Measurements from ENCODE around the gene DNAH10. TPM values are rescaled to one million over a fixed set of nuclear protein-coding genes. Genes with fewer than 3 reads are reported as not detected.

DNAH10 gene
- polyA plus RNA-seq, 6 donors from 2014 or later = 0.03 to 0.33 (median 0.17) TPM; not detected in 1

GRCh38 chr12:123816896-123817537 is 54.9 kb downstream of the DNAH10 start:
- H3K9me3 Mint-ChIP-seq = peaks cover 4 to 25% (median 14%) of the 10 kb centered on the region in 7 donors
- peaks cover 18% of the 10 kb centered on the region in 2 donors for H3K36me3 Mint-ChIP-seq
- ATAC-seq (ENCODE audit: low read depth in 2 of 2) (no peak), DNase-seq (no peak)
- H3K27me3 Mint-ChIP-seq = peaks cover 0 to 32% (median 8%) of the 10 kb centered on the region in 3 donors
- no peaks in the 10 kb centered on the region for H3K4me1 Mint-ChIP-seq
- H3K4me3 Mint-ChIP-seq = no peak overlapping the region
- no peak overlapping the region for H3K27ac Mint-ChIP-seq

- peak overlapping the region in 1 of 8 donors; percentile 21 for H3K4me3 Mint-ChIP-seq
- ATAC-seq (ENCODE audit: low read depth in 2 of 2) (no peak), DNase-seq (no peak)
- H3K27me3 Mint-ChIP-seq = peaks cover 0 to 36% (median 18%) of the 10 kb centered on the region in 3 donors
- H3K27ac Mint-ChIP-seq = no peak overlapping the region
- peaks cover 0 to 7% (median 0%) of the 10 kb centered on the region in 7 donors for H3K9me3 Mint-ChIP-seq
- H3K4me1 Mint-ChIP-seq = no peaks in the 10 kb centered on the region
- peaks cover 0 to under 1% of the 10 kb centered on the region in 2 donors for H3K36me3 Mint-ChIP-seq
Measured at GRCh38 chr12:123822804-123823203, 60.7 kb downstream of the DNAH10 start.

GRCh38 chr12:123828120-123828519 is 66.0 kb downstream of the DNAH10 start:
- Mint-ChIP-seq H3K9me3 (peaks cover 0 to 3% (median 0%) of the 10 kb centered on the region in 7 donors), H3K4me3 (no peak overlapping the region), H3K36me3 (peaks cover 0 to 3% of the 10 kb centered on the region in 2 donors), H3K27me3 (peaks cover 0 to 21% (median 5%) of the 10 kb centered on the region in 3 donors), H3K27ac (no peak overlapping the region), H3K4me1 (no peaks in the 10 kb centered on the region)
- ATAC-seq (ENCODE audit: low read depth in 2 of 2) (no peak), DNase-seq (no peak)

- peaks cover 8 to 10% of the 10 kb centered on the region in 2 donors for H3K36me3 Mint-ChIP-seq
- H3K4me3 Mint-ChIP-seq = no peak overlapping the region
- DNase-seq = no peak
- H3K9me3 Mint-ChIP-seq = peaks cover 3 to 12% (median 6%) of the 10 kb centered on the region in 7 donors
- H3K27me3 Mint-ChIP-seq = peaks cover 0 to 13% (median 2%) of the 10 kb centered on the region in 3 donors
- ATAC-seq (ENCODE audit: low read depth in 2 of 2) = no peak
- H3K4me1 Mint-ChIP-seq = no peaks in the 10 kb centered on the region
- no peak overlapping the region for H3K27ac Mint-ChIP-seq
Measured at GRCh38 chr12:123828854-123829547, 66.9 kb downstream of the DNAH10 start.

GRCh38 chr12:123829561-123829960 is 67.5 kb downstream of the DNAH10 start:
- no peak overlapping the region for H3K4me3 Mint-ChIP-seq

GRCh38 chr12:123830675-123831074 is 68.6 kb downstream of the DNAH10 start:
- Mint-ChIP-seq H3K4me3 (no peak overlapping the region), H3K36me3 (peaks cover 16 to 21% of the 10 kb centered on the region in 2 donors), H3K27me3 (no peaks in the 10 kb centered on the region), H3K27ac (no peak overlapping the region), H3K4me1 (no peaks in the 10 kb centered on the region), H3K9me3 (peaks cover 8 to 28% (median 12%) of the 10 kb centered on the region in 7 donors)
- DNase-seq = no peak
- ATAC-seq (ENCODE audit: low read depth in 2 of 2) = no peak

More at GRCh38 chr12:123829561-123829960, 67.5 kb downstream of the DNAH10 start:
- H3K9me3 Mint-ChIP-seq = peaks cover 3 to 17% (median 8%) of the 10 kb centered on the region in 7 donors
- DNase-seq (no peak), ATAC-seq (ENCODE audit: low read depth in 2 of 2) (no peak)
- H3K4me1 Mint-ChIP-seq = no peaks in the 10 kb centered on the region
- H3K36me3 Mint-ChIP-seq = peaks cover 10 to 14% of the 10 kb centered on the region in 2 donors
- H3K27me3 Mint-ChIP-seq = peaks cover 0 to 8% (median 0%) of the 10 kb centered on the region in 3 donors
- H3K27ac Mint-ChIP-seq = no peak overlapping the region

- no peak for DNase-seq
- ATAC-seq (ENCODE audit: low read depth in 2 of 2) = no peak
- Mint-ChIP-seq H3K27me3 (no peaks in the 10 kb centered on the region), H3K27ac (no peak overlapping the region), H3K36me3 (peaks cover 16 to 21% of the 10 kb centered on the region in 2 donors), H3K9me3 (peaks cover 8 to 31% (median 12%) of the 10 kb centered on the region in 7 donors), H3K4me1 (no peaks in the 10 kb centered on the region), H3K4me3 (no peak overlapping the region)
Measured at GRCh38 chr12:123832052-123832451, 70.0 kb downstream of the DNAH10 start.

- H3K9me3 Mint-ChIP-seq = peaks cover 8 to 31% (median 12%) of the 10 kb centered on the region in 7 donors
- DNase-seq (no peak), ATAC-seq (ENCODE audit: low read depth in 2 of 2) (no peak)
- H3K27ac Mint-ChIP-seq = no peak overlapping the region
- H3K27me3 Mint-ChIP-seq = no peaks in the 10 kb centered on the region
- H3K36me3 Mint-ChIP-seq = peaks cover 16 to 21% of the 10 kb centered on the region in 2 donors
- H3K4me3 Mint-ChIP-seq = no peak overlapping the region
- H3K4me1 Mint-ChIP-seq = no peaks in the 10 kb centered on the region
Measured at GRCh38 chr12:123833830-123834229, 71.7 kb downstream of the DNAH10 start.

- H3K4me3 Mint-ChIP-seq = no peak overlapping the region
- H3K4me1 Mint-ChIP-seq = no peaks in the 10 kb centered on the region
- no peaks in the 10 kb centered on the region for H3K27me3 Mint-ChIP-seq
- DNase-seq = no peak
- H3K36me3 Mint-ChIP-seq = peaks cover 16 to 21% of the 10 kb centered on the region in 2 donors
- H3K9me3 Mint-ChIP-seq = peaks cover 8 to 31% (median 12%) of the 10 kb centered on the region in 7 donors
- H3K27ac Mint-ChIP-seq = no peak overlapping the region
- no peak for ATAC-seq (ENCODE audit: low read depth in 2 of 2)
Measured at GRCh38 chr12:123834845-123835244, 72.7 kb downstream of the DNAH10 start.

GRCh38 chr12:123836292-123836691 is 74.2 kb downstream of the DNAH10 start:
- DNase-seq = no peak
- Mint-ChIP-seq H3K27me3 (no peaks in the 10 kb centered on the region), H3K9me3 (peaks cover 8 to 31% (median 12%) of the 10 kb centered on the region in 7 donors), H3K4me1 (no peaks in the 10 kb centered on the region), H3K36me3 (peaks cover 16 to 21% of the 10 kb centered on the region in 2 donors), H3K27ac (no peak overlapping the region), H3K4me3 (no peak overlapping the region)
- no peak for ATAC-seq (ENCODE audit: low read depth in 2 of 2)

GRCh38 chr12:123839826-123840225 is 77.7 kb downstream of the DNAH10 start:
- ATAC-seq (ENCODE audit: low read depth in 2 of 2) (no peak), DNase-seq (no peak)
- Mint-ChIP-seq H3K4me3 (no peak overlapping the region), H3K9me3 (peaks cover 0 to 11% (median 5%) of the 10 kb centered on the region in 7 donors), H3K36me3 (peaks cover 5 to 6% of the 10 kb centered on the region in 2 donors), H3K4me1 (no peaks in the 10 kb centered on the region), H3K27me3 (no peaks in the 10 kb centered on the region), H3K27ac (no peak overlapping the region)

GRCh38 chr12:123840765-123841425 is 78.8 kb downstream of the DNAH10 start:
- Mint-ChIP-seq H3K36me3 (no peaks in the 10 kb centered on the region), H3K9me3 (peaks cover 0 to under 1% (median 0%) of the 10 kb centered on the region in 7 donors), H3K4me3 (peak overlapping the region in 1 of 8 donors; percentile 22), H3K4me1 (no peaks in the 10 kb centered on the region), H3K27me3 (no peaks in the 10 kb centered on the region), H3K27ac (no peak overlapping the region)
- ATAC-seq (ENCODE audit: low read depth in 2 of 2) = no peak
- DNase-seq = no peak

- H3K4me1 Mint-ChIP-seq = no peaks in the 10 kb centered on the region
- H3K9me3 Mint-ChIP-seq = no peaks in the 10 kb centered on the region
- no peak overlapping the region for H3K27ac Mint-ChIP-seq
- H3K36me3 Mint-ChIP-seq = no peaks in the 10 kb centered on the region
- DNase-seq (no peak), ATAC-seq (ENCODE audit: low read depth in 2 of 2) (no peak)
- no peaks in the 10 kb centered on the region for H3K27me3 Mint-ChIP-seq
- H3K4me3 Mint-ChIP-seq = no peak overlapping the region
Measured at GRCh38 chr12:123843912-123844748, 82.0 kb downstream of the DNAH10 start.
